ENCODE measurements around the gene EIF2D.

DNA sequence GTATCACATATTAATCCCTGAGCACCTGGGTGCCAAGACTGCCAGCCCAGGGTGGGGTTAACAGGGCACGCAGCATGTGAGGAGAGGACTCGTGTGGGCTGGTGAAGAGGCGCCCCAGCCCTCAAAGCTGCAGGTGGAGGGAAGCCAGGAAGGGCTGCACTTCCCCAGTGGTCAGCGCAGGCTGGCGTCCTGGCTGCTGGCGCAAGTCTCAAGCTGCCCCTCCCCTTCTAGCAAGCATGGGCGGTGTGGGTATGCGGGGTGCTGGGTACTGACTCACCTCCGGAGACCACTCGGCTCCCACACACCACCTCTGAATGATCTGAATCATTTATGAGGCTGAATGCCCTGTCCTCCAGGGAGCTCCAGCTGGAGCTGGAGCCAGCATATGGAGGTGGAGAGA is 44.0 kb downstream of the EIF2D start:
- TF ChIP-seq, protein P1, sequence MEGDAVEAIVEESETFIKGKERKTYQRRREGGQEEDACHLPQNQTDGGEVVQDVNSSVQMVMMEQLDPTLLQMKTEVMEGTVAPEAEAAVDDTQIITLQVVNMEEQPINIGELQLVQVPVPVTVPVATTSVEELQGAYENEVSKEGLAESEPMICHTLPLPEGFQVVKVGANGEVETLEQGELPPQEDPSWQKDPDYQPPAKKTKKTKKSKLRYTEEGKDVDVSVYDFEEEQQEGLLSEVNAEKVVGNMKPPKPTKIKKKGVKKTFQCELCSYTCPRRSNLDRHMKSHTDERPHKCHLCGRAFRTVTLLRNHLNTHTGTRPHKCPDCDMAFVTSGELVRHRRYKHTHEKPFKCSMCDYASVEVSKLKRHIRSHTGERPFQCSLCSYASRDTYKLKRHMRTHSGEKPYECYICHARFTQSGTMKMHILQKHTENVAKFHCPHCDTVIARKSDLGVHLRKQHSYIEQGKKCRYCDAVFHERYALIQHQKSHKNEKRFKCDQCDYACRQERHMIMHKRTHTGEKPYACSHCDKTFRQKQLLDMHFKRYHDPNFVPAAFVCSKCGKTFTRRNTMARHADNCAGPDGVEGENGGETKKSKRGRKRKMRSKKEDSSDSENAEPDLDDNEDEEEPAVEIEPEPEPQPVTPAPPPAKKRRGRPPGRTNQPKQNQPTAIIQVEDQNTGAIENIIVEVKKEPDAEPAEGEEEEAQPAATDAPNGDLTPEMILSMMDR (IDR thresholded peaks at IDR 0.05; ENCODE audit: insufficient read depth, low read length) = no peak
- TF ChIP-seq SPI1 (IDR thresholded peaks at IDR 0.05; ENCODE audit: borderline replicate concordance, low read depth) = no peak
